Measurements from ENCODE around the gene OXSM.

The OXSM gene

GRCh38 chr3:25821746-25822573, 32.1 kb downstream of the OXSM start:
- H2AK5ac ChIP-seq (ENCODE audit: low read length, severe bottlenecking) = no peak overlapping the region
- no peak overlapping the region for H3K27ac ChIP-seq (ENCODE audit: low read length, poor library complexity, severe bottlenecking)
- H3K4me3 ChIP-seq (ENCODE audit: insufficient read depth in 1 of 2, low read depth in 1 of 2, low read length in 2 of 2) = no peak overlapping the region
- no peak overlapping the region for H4K8ac ChIP-seq (ENCODE audit: low read length)
- no peak overlapping the region for H3K23ac ChIP-seq (ENCODE audit: low read length in 2 of 2)
- no peak overlapping the region for H3K14ac ChIP-seq (ENCODE audit: low read length in 2 of 2)
- H3K79me1 ChIP-seq (replicated peaks; ENCODE audit: low read length, poor library complexity, severe bottlenecking) = no peaks in the 10 kb centered on the region
- H3K18ac ChIP-seq (ENCODE audit: low read depth in 1 of 2, low read length in 2 of 2) = peak overlapping the region in 1 of 2 experiments; percentile 33
- no peak overlapping the region for H2BK15ac ChIP-seq (ENCODE audit: low read depth, poor library complexity, severe bottlenecking)
- H3K9ac ChIP-seq (ENCODE audit: low read length) = no peak overlapping the region
- WGBS = 50% methylated on average over 2 of the region's 4 CpGs
- no peak overlapping the region for H3K4me2 ChIP-seq (ENCODE audit: low read length, poor library complexity, severe bottlenecking)
- no peak overlapping the region for H2BK5ac ChIP-seq (ENCODE audit: low read depth, low read length, poor library complexity, severe bottlenecking)
- H2AFZ ChIP-seq (ENCODE audit: low read depth, low read length) = no peak overlapping the region
- no peak overlapping the region for H3K4ac ChIP-seq (ENCODE audit: low read depth in 1 of 2, low read length in 2 of 2)
- no peak overlapping the region for H2BK120ac ChIP-seq (ENCODE audit: low read depth, low read length)
- no peaks in the 10 kb centered on the region for H3K4me1 ChIP-seq (ENCODE audit: control insufficient read depth, insufficient read depth, low read depth, low read length)
- no peak for DNase-seq
- no peak overlapping the region for H4K91ac ChIP-seq (ENCODE audit: low read length)
- no peaks in the 10 kb centered on the region for H3K9me3 ChIP-seq (ENCODE audit: control insufficient read depth, low read length)
- no peaks in the 10 kb centered on the region for H3K27me3 ChIP-seq (ENCODE audit: control insufficient read depth in 1 of 2, insufficient read depth in 1 of 2, low read length in 2 of 2)
- no peaks in the 10 kb centered on the region for H3K36me3 ChIP-seq (ENCODE audit: control insufficient read depth in 1 of 2, insufficient read depth in 2 of 2, low read depth in 1 of 2, low read length in 2 of 2)
- peak overlapping the region in 1 of 2 experiments; percentile 39 for H2BK12ac ChIP-seq (ENCODE audit: low read length in 2 of 2)

GRCh38 chr3:25823314-25823713, 33.4 kb downstream of the OXSM start:
- no peak overlapping the region for H3K23ac ChIP-seq (ENCODE audit: low read length in 2 of 2)
- no peak overlapping the region for H3K14ac ChIP-seq (ENCODE audit: low read length in 2 of 2)
- no peak overlapping the region for H2BK120ac ChIP-seq (ENCODE audit: low read depth, low read length)
- H3K79me1 ChIP-seq (replicated peaks; ENCODE audit: low read length, poor library complexity, severe bottlenecking) = no peaks in the 10 kb centered on the region
- no peaks in the 10 kb centered on the region for H3K4me1 ChIP-seq (ENCODE audit: control insufficient read depth, insufficient read depth, low read depth, low read length)
- H3K4me2 ChIP-seq (ENCODE audit: low read length, poor library complexity, severe bottlenecking) = no peak overlapping the region
- no peak overlapping the region for H3K9ac ChIP-seq (ENCODE audit: low read length)
- no peak overlapping the region for H3K18ac ChIP-seq (ENCODE audit: low read depth in 1 of 2, low read length in 2 of 2)
- no peak overlapping the region for H4K91ac ChIP-seq (ENCODE audit: low read length)
- H3K9me3 ChIP-seq (ENCODE audit: control insufficient read depth, low read length) = no peaks in the 10 kb centered on the region
- no peak overlapping the region for H2AFZ ChIP-seq (ENCODE audit: low read depth, low read length)
- WGBS = 92% methylated on average over 3 of the region's 3 CpGs
- H4K8ac ChIP-seq (ENCODE audit: low read length) = no peak overlapping the region
- H2BK5ac ChIP-seq (ENCODE audit: low read depth, low read length, poor library complexity, severe bottlenecking) = no peak overlapping the region
- H3K36me3 ChIP-seq (ENCODE audit: control insufficient read depth in 1 of 2, insufficient read depth in 2 of 2, low read depth in 1 of 2, low read length in 2 of 2) = no peaks in the 10 kb centered on the region
- no peaks in the 10 kb centered on the region for H3K27me3 ChIP-seq (ENCODE audit: control insufficient read depth in 1 of 2, insufficient read depth in 1 of 2, low read length in 2 of 2)
- H2BK15ac ChIP-seq (ENCODE audit: low read depth, poor library complexity, severe bottlenecking) = no peak overlapping the region
- H3K27ac ChIP-seq (ENCODE audit: low read length, poor library complexity, severe bottlenecking) = no peak overlapping the region
- H2BK12ac ChIP-seq (ENCODE audit: low read length in 2 of 2) = no peak overlapping the region
- no peak overlapping the region for H3K4ac ChIP-seq (ENCODE audit: low read depth in 1 of 2, low read length in 2 of 2)
- no peak overlapping the region for H3K4me3 ChIP-seq (ENCODE audit: insufficient read depth in 1 of 2, low read depth in 1 of 2, low read length in 2 of 2)
- no peak for DNase-seq
- no peak overlapping the region for H2AK5ac ChIP-seq (ENCODE audit: low read length, severe bottlenecking)

GRCh38 chr3:25826510-25826909, 36.6 kb downstream of the OXSM start:
- no peak overlapping the region for H2AFZ ChIP-seq (ENCODE audit: low read depth, low read length)
- H3K79me1 ChIP-seq (replicated peaks; ENCODE audit: low read length, poor library complexity, severe bottlenecking) = no peaks in the 10 kb centered on the region
- no peak overlapping the region for H2BK5ac ChIP-seq (ENCODE audit: low read depth, low read length, poor library complexity, severe bottlenecking)
- no peaks in the 10 kb centered on the region for H3K9me3 ChIP-seq (ENCODE audit: control insufficient read depth, low read length)
- H3K27me3 ChIP-seq (ENCODE audit: control insufficient read depth in 1 of 2, insufficient read depth in 1 of 2, low read length in 2 of 2) = no peaks in the 10 kb centered on the region
- 91% methylated on average over 2 of the region's 2 CpGs for WGBS
- no peak overlapping the region for H4K91ac ChIP-seq (ENCODE audit: low read length)
- no peak overlapping the region for H3K14ac ChIP-seq (ENCODE audit: low read length in 2 of 2)
- no peak for DNase-seq
- no peak overlapping the region for H4K8ac ChIP-seq (ENCODE audit: low read length)
- no peak overlapping the region for H3K9ac ChIP-seq (ENCODE audit: low read length)
- H3K4me1 ChIP-seq (ENCODE audit: control insufficient read depth, insufficient read depth, low read depth, low read length) = no peaks in the 10 kb centered on the region
- H3K36me3 ChIP-seq (ENCODE audit: control insufficient read depth in 1 of 2, insufficient read depth in 2 of 2, low read depth in 1 of 2, low read length in 2 of 2) = no peaks in the 10 kb centered on the region
- H3K27ac ChIP-seq (ENCODE audit: low read length, poor library complexity, severe bottlenecking) = no peak overlapping the region
- no peak overlapping the region for H3K18ac ChIP-seq (ENCODE audit: low read depth in 1 of 2, low read length in 2 of 2)
- no peak overlapping the region for H3K4me2 ChIP-seq (ENCODE audit: low read length, poor library complexity, severe bottlenecking)
- H2BK12ac ChIP-seq (ENCODE audit: low read length in 2 of 2) = no peak overlapping the region
- H3K4me3 ChIP-seq (ENCODE audit: insufficient read depth in 1 of 2, low read depth in 1 of 2, low read length in 2 of 2) = no peak overlapping the region
- H3K23ac ChIP-seq (ENCODE audit: low read length in 2 of 2) = no peak overlapping the region
- H3K4ac ChIP-seq (ENCODE audit: low read depth in 1 of 2, low read length in 2 of 2) = no peak overlapping the region
- H2BK15ac ChIP-seq (ENCODE audit: low read depth, poor library complexity, severe bottlenecking) = no peak overlapping the region
- H2BK120ac ChIP-seq (ENCODE audit: low read depth, low read length) = no peak overlapping the region
- no peak overlapping the region for H2AK5ac ChIP-seq (ENCODE audit: low read length, severe bottlenecking)

GRCh38 chr3:25830373-25831280, 40.7 kb downstream of the OXSM start:
- Histone ChIP-seq H3K18ac (ENCODE audit: low read depth in 1 of 2, low read length in 2 of 2) (no peak overlapping the region), H3K4me2 (ENCODE audit: low read length, poor library complexity, severe bottlenecking) (no peak overlapping the region), H3K23ac (ENCODE audit: low read length in 2 of 2) (no peak overlapping the region), H2BK12ac (ENCODE audit: low read length in 2 of 2) (no peak overlapping the region), H3K27me3 (ENCODE audit: control insufficient read depth in 1 of 2, insufficient read depth in 1 of 2, low read length in 2 of 2) (no peaks in the 10 kb centered on the region), H3K14ac (ENCODE audit: low read length in 2 of 2) (no peak overlapping the region), H3K9me3 (ENCODE audit: control insufficient read depth, low read length) (no peaks in the 10 kb centered on the region), H2BK5ac (ENCODE audit: low read depth, low read length, poor library complexity, severe bottlenecking) (no peak overlapping the region), H4K8ac (ENCODE audit: low read length) (no peak overlapping the region), H3K27ac (ENCODE audit: low read length, poor library complexity, severe bottlenecking) (no peak overlapping the region), H2BK15ac (ENCODE audit: low read depth, poor library complexity, severe bottlenecking) (no peak overlapping the region), H3K36me3 (ENCODE audit: control insufficient read depth in 1 of 2, insufficient read depth in 2 of 2, low read depth in 1 of 2, low read length in 2 of 2) (no peaks in the 10 kb centered on the region), H3K79me1 (replicated peaks; ENCODE audit: low read length, poor library complexity, severe bottlenecking) (no peaks in the 10 kb centered on the region), H2AFZ (ENCODE audit: low read depth, low read length) (no peak overlapping the region), H2BK120ac (ENCODE audit: low read depth, low read length) (no peak overlapping the region), H4K91ac (ENCODE audit: low read length) (no peak overlapping the region), H2AK5ac (ENCODE audit: low read length, severe bottlenecking) (no peak overlapping the region), H3K4me1 (ENCODE audit: control insufficient read depth, insufficient read depth, low read depth, low read length) (no peaks in the 10 kb centered on the region), H3K4ac (ENCODE audit: low read depth in 1 of 2, low read length in 2 of 2) (no peak overlapping the region), H3K9ac (ENCODE audit: low read length) (peak overlapping the region; percentile 8), H3K4me3 (ENCODE audit: insufficient read depth in 1 of 2, low read depth in 1 of 2, low read length in 2 of 2) (no peak overlapping the region)
- no peak for DNase-seq
- 90% methylated on average over 5 of the region's 6 CpGs for WGBS

Measured in mesenchymal stem cell (in vitro differentiated cells and primary cell).